ENCODE data around the gene FERMT2.

FERMT2 gene

GRCh38 chr14:52862632-52863333 lies 88.1 kb downstream of the FERMT2 start:
- DNase-seq (ENCODE audit: low read depth): no peak

- DNase-seq (ENCODE audit: low read depth): no peak
Measured at GRCh38 chr14:52861403-52861802, 89.4 kb downstream of the FERMT2 start.

- no peak for DNase-seq (ENCODE audit: low read depth)
Measured at GRCh38 chr14:52860910-52861309, 89.9 kb downstream of the FERMT2 start.

- no peak for DNase-seq (ENCODE audit: low read depth)
Measured at GRCh38 chr14:52860209-52860608, 90.6 kb downstream of the FERMT2 start.

- DNase-seq (ENCODE audit: low read depth): no peak
Measured at GRCh38 chr14:52856139-52856538, 94.7 kb downstream of the FERMT2 start.

GRCh38 chr14:52853522-52853854 lies 97.4 kb downstream of the FERMT2 start:
- no peak for DNase-seq (ENCODE audit: low read depth)

GRCh38 chr14:52852810-52853521 lies 97.9 kb downstream of the FERMT2 start:
- no peak for DNase-seq (ENCODE audit: low read depth)

- no peak for DNase-seq (ENCODE audit: low read depth)
Measured at GRCh38 chr14:52850451-52850909, 100.4 kb downstream of the FERMT2 start.

GRCh38 chr14:52848626-52849025 lies 102.2 kb downstream of the FERMT2 start:
- no peak for DNase-seq (ENCODE audit: low read depth)

- no peak for DNase-seq (ENCODE audit: low read depth)
Measured at GRCh38 chr14:52846591-52846990, 104.3 kb downstream of the FERMT2 start.

GRCh38 chr14:52845081-52845480 lies 105.8 kb downstream of the FERMT2 start:
- DNase-seq (ENCODE audit: low read depth): no peak

GRCh38 chr14:52844262-52845060 lies 106.4 kb downstream of the FERMT2 start:
- DNase-seq (ENCODE audit: low read depth): no peak

GRCh38 chr14:52840877-52841276 lies 110.0 kb downstream of the FERMT2 start:
- DNase-seq (ENCODE audit: low read depth): no peak

- no peak for DNase-seq (ENCODE audit: low read depth)
Measured at GRCh38 chr14:52837451-52837850, 113.4 kb downstream of the FERMT2 start.

- no peak for DNase-seq (ENCODE audit: low read depth)
Measured at GRCh38 chr14:52836063-52836462, 114.8 kb downstream of the FERMT2 start.

GRCh38 chr14:52835122-52835903 lies 115.5 kb downstream of the FERMT2 start:
- no peak for DNase-seq (ENCODE audit: low read depth)

GRCh38 chr14:52834440-52834842 lies 116.4 kb downstream of the FERMT2 start:
- no peak for DNase-seq (ENCODE audit: low read depth)

GRCh38 chr14:52833891-52834290 lies 117.0 kb downstream of the FERMT2 start:
- no peak for DNase-seq (ENCODE audit: low read depth)

- DNase-seq (ENCODE audit: low read depth): no peak
Measured at GRCh38 chr14:52829527-52830185, 121.2 kb downstream of the FERMT2 start.

GRCh38 chr14:52827426-52827825 lies 123.4 kb downstream of the FERMT2 start:
- DNase-seq (ENCODE audit: low read depth): no peak

GRCh38 chr14:52825085-52825484 lies 125.8 kb downstream of the FERMT2 start:
- DNase-seq (ENCODE audit: low read depth): no peak

GRCh38 chr14:52824462-52824861 lies 126.4 kb downstream of the FERMT2 start:
- DNase-seq (ENCODE audit: low read depth): no peak

Data from T-helper 22 cell (primary cell).